WTC11 (cell line): Measurements from ENCODE around the gene PIP4K2A. TPM values are rescaled to one million over a fixed set of nuclear protein-coding genes. Genes with fewer than 3 reads are reported as not detected.

Experiments used
- ATAC-seq: fragments of 200-7000 bp; cut with Tn5 transposase; 2 replicates; pipeline ENCODE4 v1.10.0; 2021; ENCODE audit warnings: mild to moderate bottlenecking, moderate library complexity
- CTCF ChIA-PET: fragments of 300-600 bp; sonication (Branson Sonifier 250); formaldehyde crosslinking; loops from one replicate; lab custom pipeline; 2021; ENCODE audit warnings: antibody characterized with exemption; lab: Charles Lee
- POLR2A ChIA-PET: fragments of 350-600 bp; sonication (Branson Sonifier 250); formaldehyde crosslinking; loops from one replicate; lab custom pipeline; 2021; ENCODE audit warnings: antibody characterized with exemption; lab: Charles Lee
- DNase-seq: peaks from one replicate; pipeline ENCODE4 v3.0.0; 2021; ENCODE audit warnings: low spot score
- H3K27ac Mint-ChIP-seq: 2 replicates; pipeline ENCODE4 v1.8.0; 2021; ENCODE audit warnings: mixed read lengths
- H3K27me3 Mint-ChIP-seq: 2 replicates; pipeline ENCODE4 v1.8.0; 2021; ENCODE audit warnings: low read depth, mild to moderate bottlenecking, moderate library complexity, mixed read lengths
- H3K36me3 Mint-ChIP-seq: 2 replicates; pipeline ENCODE4 v1.8.0; 2021; ENCODE audit warnings: mixed read lengths
- H3K4me1 Mint-ChIP-seq: 2 replicates; pipeline ENCODE4 v1.8.0; 2022; ENCODE audit warnings: mixed read lengths
- H3K4me3 Mint-ChIP-seq: 2 replicates; pipeline ENCODE4 v1.8.0; 2021; ENCODE audit warnings: mild to moderate bottlenecking, moderate library complexity, mixed read lengths
- H3K9me3 Mint-ChIP-seq: 2 replicates; pipeline ENCODE4 v1.8.0; 2021; ENCODE audit warnings: mixed read lengths
- ATF1 ChIP-seq: sonication (generic); formaldehyde crosslinking; IDR thresholded peaks from 2 replicates; pipeline ENCODE4 v1.8.1; 2023; ENCODE audit warnings: mild to moderate bottlenecking, moderate library complexity, missing genetic modification reagents
- ATF3 ChIP-seq: sonication (generic); formaldehyde crosslinking; conservative IDR thresholded peaks from 2 replicates; pipeline ENCODE4 v1.8.1; 2022; ENCODE audit warnings: mild to moderate bottlenecking, missing genetic modification reagents
- CREB1 ChIP-seq: sonication (generic); formaldehyde crosslinking; IDR thresholded peaks from 2 replicates; pipeline ENCODE4 v1.8.0; 2023; ENCODE audit warnings: mild to moderate bottlenecking, missing genetic modification reagents
- CREM ChIP-seq: sonication (generic); formaldehyde crosslinking; IDR thresholded peaks from 2 replicates; pipeline ENCODE4 v1.8.1; 2022; ENCODE audit warnings: mild to moderate bottlenecking, missing genetic modification reagents, moderate library complexity
- E2F4 ChIP-seq: sonication (generic); formaldehyde crosslinking; IDR thresholded peaks from 2 replicates; pipeline ENCODE4 v1.8.1; 2022; ENCODE audit warnings: low read depth, mild to moderate bottlenecking, moderate library complexity, missing genetic modification reagents, borderline replicate concordance
- E2F5 ChIP-seq: sonication (generic); formaldehyde crosslinking; IDR thresholded peaks from 2 replicates; pipeline ENCODE4 v1.8.1; 2022; ENCODE audit warnings: mild to moderate bottlenecking, moderate library complexity, missing genetic modification reagents
- FOXK1 ChIP-seq: sonication (generic); formaldehyde crosslinking; IDR thresholded peaks from 2 replicates; pipeline ENCODE4 v1.8.0; 2022; ENCODE audit warnings: mild to moderate bottlenecking, moderate library complexity, missing genetic modification reagents
- FOXP1 ChIP-seq: sonication (generic); formaldehyde crosslinking; IDR thresholded peaks from 2 replicates; pipeline ENCODE4 v1.8.0; 2022; ENCODE audit warnings: missing genetic modification reagents, mild to moderate bottlenecking, moderate library complexity, borderline replicate concordance
- HMGA2 ChIP-seq: fragments of 250-450 bp; sonication (Bioruptor Pico); IDR thresholded peaks from 2 replicates; pipeline ENCODE4 v1.4.0; 2021; ENCODE audit warnings: mild to moderate bottlenecking, moderate library complexity
- JAZF1 ChIP-seq: fragments of 250-450 bp; sonication (Bioruptor Pico); IDR thresholded peaks from 2 replicates; pipeline ENCODE4 v1.9.0; 2021; ENCODE audit warnings: moderate library complexity, mild to moderate bottlenecking, inconsistent platforms
- JUN ChIP-seq: sonication (generic); formaldehyde crosslinking; IDR thresholded peaks from 2 replicates; pipeline ENCODE4 v1.8.0; 2023; ENCODE audit warnings: mild to moderate bottlenecking, missing genetic modification reagents
- MXD4 ChIP-seq: fragments of 250-450 bp; sonication (Bioruptor Pico); IDR thresholded peaks from 2 replicates; pipeline ENCODE4 v1.8.0; 2021; ENCODE audit warnings: mild to moderate bottlenecking, moderate library complexity, borderline replicate concordance
- NFATC4 ChIP-seq: fragments of 250-450 bp; sonication (Bioruptor Pico); IDR thresholded peaks from 2 replicates; pipeline ENCODE4 v1.9.0; 2021; ENCODE audit warnings: mild to moderate bottlenecking
- NFYB ChIP-seq: sonication (generic); formaldehyde crosslinking; conservative IDR thresholded peaks from 2 replicates; pipeline ENCODE4 v1.8.0; 2022; ENCODE audit warnings: low read depth, missing genetic modification reagents
- OVOL2 ChIP-seq: fragments of 250-450 bp; sonication (Bioruptor Pico); IDR thresholded peaks from 2 replicates; pipeline ENCODE4 v1.9.0; 2021; ENCODE audit warnings: mild to moderate bottlenecking, borderline replicate concordance
- SMAD3 ChIP-seq: sonication (generic); formaldehyde crosslinking; IDR thresholded peaks from 2 replicates; pipeline ENCODE4 v1.8.0; 2022; ENCODE audit warnings: missing genetic modification reagents, mild to moderate bottlenecking, borderline replicate concordance
- STAT6 ChIP-seq: sonication (generic); formaldehyde crosslinking; conservative IDR thresholded peaks from 2 replicates; pipeline ENCODE4 v1.8.1; 2023; ENCODE audit warnings: mild to moderate bottlenecking, low read depth, missing genetic modification reagents, moderate library complexity
- TP53 ChIP-seq: sonication (generic); formaldehyde crosslinking; IDR thresholded peaks from 2 replicates; pipeline ENCODE4 v1.8.1; 2023; ENCODE audit warnings: mild to moderate bottlenecking, missing genetic modification reagents
- USF1 ChIP-seq: sonication (generic); formaldehyde crosslinking; IDR thresholded peaks from 2 replicates; pipeline ENCODE4 v1.8.0; 2022; ENCODE audit warnings: mild to moderate bottlenecking, missing genetic modification reagents
- ZBTB21 ChIP-seq: sonication (generic); formaldehyde crosslinking; IDR thresholded peaks from 2 replicates; pipeline ENCODE4 v1.8.1; 2023; ENCODE audit warnings: mild to moderate bottlenecking, missing genetic modification reagents, borderline replicate concordance
- ZNF423 ChIP-seq: fragments of 250-450 bp; sonication (Bioruptor Pico); IDR thresholded peaks from 2 replicates; pipeline ENCODE4 v2.1.2; 2022; ENCODE audit warnings: mild to moderate bottlenecking, moderate library complexity
- ZNF671 ChIP-seq: fragments of 250-450 bp; sonication (Bioruptor Pico); IDR thresholded peaks from 2 replicates; pipeline ENCODE4 v1.8.0; 2021; ENCODE audit warnings: mild to moderate bottlenecking
- total RNA-seq: library from RNA; stranded (reverse); gene quantifications from 3 replicates; pipeline ENCODE4 v1.2.3, GENCODE V29; 2021

Gene PIP4K2A
- total RNA-seq, 1 experiment from 2014 or later, result 47.5 TPM

- TF ChIP-seq E2F4, result no peak
- TF ChIP-seq OVOL2, result no peak
- TF ChIP-seq MXD4 (CRISPR knock-in tag), result no peak
- no peak for TF ChIP-seq NFYB
- TF ChIP-seq, all 79 proteins: peak for 0
Measured at GRCh38 chr10:22644222-22644621, 70.2 kb downstream of the PIP4K2A start (continued).

- H3K4me1 Mint-ChIP-seq, result peaks cover 49% of the 10 kb centered on the region
- no peaks in the 10 kb centered on the region for H3K27me3 Mint-ChIP-seq
- no peak for ATAC-seq
- ChIA-PET CTCF (no interaction called here), POLR2A (no interaction called here)
- TF ChIP-seq ZNF423 (CRISPR knock-in tag) (no peak), HMGA2 (CRISPR knock-in tag) (no peak), CREM (CRISPR knock-in tag) (no peak), FOXP1 (CRISPR knock-in tag) (no peak), ZNF671 (CRISPR knock-in tag) (no peak), TP53 (CRISPR knock-in tag) (no peak), USF1 (CRISPR knock-in tag) (no peak), CREB1 (no peak), SMAD3 (CRISPR knock-in tag) (no peak)
- H3K36me3 Mint-ChIP-seq, result no peaks in the 10 kb centered on the region
- no peak for DNase-seq
- peak overlapping the region; percentile 12; the same call in 1 of the 2 replicates for H3K27ac Mint-ChIP-seq
- H3K4me3 Mint-ChIP-seq, result no peak overlapping the region
- no peaks in the 10 kb centered on the region for H3K9me3 Mint-ChIP-seq
Measured at GRCh38 chr10:22643775-22644174, 70.6 kb downstream of the PIP4K2A start.

GRCh38 chr10:22643116-22643515 is 71.3 kb downstream of the PIP4K2A start:
- Mint-ChIP-seq H3K4me1 (peaks cover 42% of the 10 kb centered on the region), H3K27me3 (no peaks in the 10 kb centered on the region), H3K36me3 (no peaks in the 10 kb centered on the region)
- CTCF ChIA-PET, result no interaction called here
- DNase-seq, result no peak
- no peak for TF ChIP-seq STAT6 (CRISPR knock-in tag)
- no peak for TF ChIP-seq JAZF1
- TF ChIP-seq ATF1 (CRISPR knock-in tag), result no peak
- TF ChIP-seq NFATC4 (CRISPR knock-in tag), result no peak
- no peak for TF ChIP-seq ZBTB21 (CRISPR knock-in tag)
- no peak for TF ChIP-seq JUN (CRISPR knock-in tag)
- no peak for TF ChIP-seq ATF3 (CRISPR knock-in tag)
- TF ChIP-seq NFYB, result no peak
- TF ChIP-seq E2F5 (CRISPR knock-in tag), result no peak
- no peak for TF ChIP-seq SMAD3 (CRISPR knock-in tag)
- TF ChIP-seq FOXK1 (CRISPR knock-in tag), result no peak
- TF ChIP-seq, all 79 proteins: peak for 0
- no peak overlapping the region; the same call in 1 of the 2 replicates for H3K27ac Mint-ChIP-seq
- no peak overlapping the region for H3K4me3 Mint-ChIP-seq
- no peak for ATAC-seq
- no peaks in the 10 kb centered on the region for H3K9me3 Mint-ChIP-seq
- POLR2A ChIA-PET, result no interaction called here
